Hepatocyte (in vitro differentiated cells): ENCODE results near the gene BSN.

Experiments used
- EZH2 ChIP-seq: fragments of 200-600 bp; sonication (generic); IDR thresholded peaks from 2 replicates; pipeline ENCODE4 v1.6.1; 2016; ENCODE audit warnings: antibody characterized with exemption, mild to moderate bottlenecking, borderline replicate concordance
- EZH2phosphoT487 ChIP-seq: fragments of 200-600 bp; sonication (generic); IDR thresholded peaks from one replicate; pipeline ENCODE4 v1.6.1; 2018; ENCODE audit warnings: antibody characterized with exemption, mild to moderate bottlenecking, low read depth, moderate library complexity; ENCODE audit not compliant: unreplicated experiment, severe bottlenecking
- TF ChIP-seq, protein P1 (sequence below): fragments of 200-600 bp; sonication (generic); IDR thresholded peaks from 2 replicates; pipeline ENCODE4 v1.5.1; 2016; ENCODE audit warnings: antibody characterized with exemption, mild to moderate bottlenecking; ENCODE audit not compliant: poor library complexity

GRCh38 chr3:49653621-49654020 lies 99.3 kb downstream of the BSN start:
- no peak for TF ChIP-seq EZH2phosphoT487
- TF ChIP-seq, protein P1, sequence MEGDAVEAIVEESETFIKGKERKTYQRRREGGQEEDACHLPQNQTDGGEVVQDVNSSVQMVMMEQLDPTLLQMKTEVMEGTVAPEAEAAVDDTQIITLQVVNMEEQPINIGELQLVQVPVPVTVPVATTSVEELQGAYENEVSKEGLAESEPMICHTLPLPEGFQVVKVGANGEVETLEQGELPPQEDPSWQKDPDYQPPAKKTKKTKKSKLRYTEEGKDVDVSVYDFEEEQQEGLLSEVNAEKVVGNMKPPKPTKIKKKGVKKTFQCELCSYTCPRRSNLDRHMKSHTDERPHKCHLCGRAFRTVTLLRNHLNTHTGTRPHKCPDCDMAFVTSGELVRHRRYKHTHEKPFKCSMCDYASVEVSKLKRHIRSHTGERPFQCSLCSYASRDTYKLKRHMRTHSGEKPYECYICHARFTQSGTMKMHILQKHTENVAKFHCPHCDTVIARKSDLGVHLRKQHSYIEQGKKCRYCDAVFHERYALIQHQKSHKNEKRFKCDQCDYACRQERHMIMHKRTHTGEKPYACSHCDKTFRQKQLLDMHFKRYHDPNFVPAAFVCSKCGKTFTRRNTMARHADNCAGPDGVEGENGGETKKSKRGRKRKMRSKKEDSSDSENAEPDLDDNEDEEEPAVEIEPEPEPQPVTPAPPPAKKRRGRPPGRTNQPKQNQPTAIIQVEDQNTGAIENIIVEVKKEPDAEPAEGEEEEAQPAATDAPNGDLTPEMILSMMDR = no peak
- no peak for TF ChIP-seq EZH2
